ENCODE data around the gene LRRC70. TPM values are rescaled to one million over a fixed set of nuclear protein-coding genes. Genes with fewer than 3 reads are reported as not detected.

LRRC70 gene
- 10 to 100 TPM in 1 of 4 donors, 1 to 10 TPM in 2, under 1 TPM in 1; 0.54 to 10.1 (median 3.5) TPM for total RNA-seq

DNA sequence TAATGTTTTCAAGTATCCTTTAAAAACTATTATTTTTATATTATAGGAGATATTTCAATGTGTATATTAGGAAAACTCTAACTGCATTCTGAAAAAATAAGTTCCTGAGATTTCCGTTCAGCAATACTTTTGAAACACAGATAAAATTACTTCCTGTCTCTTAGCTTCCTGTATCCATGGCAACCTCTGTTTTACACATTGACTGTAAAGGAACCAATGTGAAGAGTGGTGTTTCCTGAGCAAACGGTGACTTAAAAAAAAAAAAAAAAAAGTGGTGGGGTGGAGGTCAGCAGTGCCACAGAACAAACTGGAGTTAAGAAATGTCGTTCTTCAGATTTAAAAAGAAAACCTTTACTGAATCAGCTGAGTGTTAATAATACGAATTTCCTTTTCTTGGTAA is at the start of gene LRRC70:
LRRC70 (plus strand) TSS at position 280 of the 400 bp plus-strand sequence. CDS start 620 bp downstream, outside the sequence.
- Histone ChIP-seq H3K27me3 (no peaks in the 10 kb centered on the region), H3K27ac (peak within 1 kb of the TSS in 1 of 4 donors; percentile 12), H3K9me3 (no peaks in the 10 kb centered on the region), H3K4me1 (no peaks in the 10 kb centered on the region), H3K36me3 (peaks cover 0 to 3% of the 10 kb centered on the region in 2 donors), H3K4me3 (peak within 1 kb of the TSS in 1 of 2 donors; percentile 18)
- no peak for ATAC-seq
- no peak for TF ChIP-seq CTCF (IDR thresholded peaks at IDR 0.05)
- no peak for TF ChIP-seq POLR2AphosphoS5 (IDR thresholded peaks at IDR 0.05)
- TF ChIP-seq EP300 (IDR thresholded peaks at IDR 0.05) = no peak
- no peak for TF ChIP-seq POLR2A (IDR thresholded peaks at IDR 0.05)
- WGBS, 2 donors (ENCODE audit: low coverage in 1 of 2) = 56 to 85% methylated on average over 4 of the region's 4 CpGs

DNA sequence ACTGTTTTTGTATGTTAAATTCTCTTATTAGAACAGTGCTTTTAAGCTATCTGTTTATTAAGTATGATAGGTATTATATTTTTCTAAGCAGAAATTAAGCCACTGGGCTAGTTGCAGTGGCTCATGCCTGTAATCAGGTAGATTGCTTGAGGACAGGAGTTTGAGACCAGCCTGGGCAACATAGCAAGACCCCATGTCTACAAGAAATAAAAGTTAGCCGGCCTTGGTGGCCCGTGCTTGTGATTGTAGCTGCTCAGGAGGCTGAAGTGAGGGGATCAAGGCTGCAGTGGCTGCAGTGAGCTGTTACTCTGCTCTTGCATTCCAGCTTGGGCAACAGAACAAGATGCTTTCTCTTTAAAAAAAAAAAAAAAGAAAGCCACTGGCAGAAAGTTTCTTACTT is 45.0 kb upstream of the LRRC70 start:
- no peak overlapping the region for H3K27ac ChIP-seq
- 94% methylated on average over 2 of the region's 2 CpGs; no CpG with 5 or more reads in 1 of the 2 donors for WGBS, 2 donors (ENCODE audit: low coverage in 1 of 2)
- H3K9me3 ChIP-seq = no peaks in the 10 kb centered on the region
- ATAC-seq = no peak
- TF ChIP-seq POLR2A (IDR thresholded peaks at IDR 0.05) (no peak), EP300 (IDR thresholded peaks at IDR 0.05) (no peak), CTCF (IDR thresholded peaks at IDR 0.05) (no peak), POLR2AphosphoS5 (IDR thresholded peaks at IDR 0.05) (no peak)
- H3K4me1 ChIP-seq = no peaks in the 10 kb centered on the region
- H3K36me3 ChIP-seq = peaks cover 0 to 35% of the 10 kb centered on the region in 2 donors
- no peaks in the 10 kb centered on the region for H3K27me3 ChIP-seq
- no peak overlapping the region for H3K4me3 ChIP-seq

- ATAC-seq = no peak
- 33 to 50% methylated on average over 3 to 4 of the region's 4 CpGs for WGBS, 2 donors (ENCODE audit: low coverage in 1 of 2)
- no peak overlapping the region for H3K4me3 ChIP-seq
- peaks cover 0 to 43% of the 10 kb centered on the region in 2 donors for H3K36me3 ChIP-seq
- no peaks in the 10 kb centered on the region for H3K4me1 ChIP-seq
- no peak for TF ChIP-seq POLR2AphosphoS5 (IDR thresholded peaks at IDR 0.05)
- no peak for TF ChIP-seq CTCF (IDR thresholded peaks at IDR 0.05)
- TF ChIP-seq POLR2A (IDR thresholded peaks at IDR 0.05) = no peak
- no peak for TF ChIP-seq EP300 (IDR thresholded peaks at IDR 0.05)
- H3K27ac ChIP-seq = no peak overlapping the region
- no peaks in the 10 kb centered on the region for H3K9me3 ChIP-seq
- no peaks in the 10 kb centered on the region for H3K27me3 ChIP-seq
These were observed 44.0 kb upstream of the LRRC70 start for GRCh38 chr5:62534461-62535236.

GRCh38 chr5:62536232-62536631 is 42.4 kb upstream of the LRRC70 start:
- WGBS, 2 donors (ENCODE audit: low coverage in 1 of 2) = 92 to 94% methylated on average over 2 of the region's 2 CpGs
- Histone ChIP-seq H3K27ac (no peak overlapping the region), H3K27me3 (no peaks in the 10 kb centered on the region), H3K9me3 (no peaks in the 10 kb centered on the region), H3K4me3 (no peak overlapping the region), H3K4me1 (no peaks in the 10 kb centered on the region), H3K36me3 (peaks cover 0 to 37% of the 10 kb centered on the region in 2 donors)
- no peak for ATAC-seq
- TF ChIP-seq POLR2AphosphoS5 (IDR thresholded peaks at IDR 0.05) = no peak
- no peak for TF ChIP-seq EP300 (IDR thresholded peaks at IDR 0.05)
- no peak for TF ChIP-seq CTCF (IDR thresholded peaks at IDR 0.05)
- TF ChIP-seq POLR2A (IDR thresholded peaks at IDR 0.05) = no peak

GRCh38 chr5:62536783-62537182 is 41.8 kb upstream of the LRRC70 start:
- no peaks in the 10 kb centered on the region for H3K27me3 ChIP-seq
- 91 to 100% methylated on average over 2 of the region's 2 CpGs for WGBS, 2 donors (ENCODE audit: low coverage in 1 of 2)
- H3K27ac ChIP-seq = no peak overlapping the region
- TF ChIP-seq POLR2AphosphoS5 (IDR thresholded peaks at IDR 0.05) (no peak), CTCF (IDR thresholded peaks at IDR 0.05) (no peak), EP300 (IDR thresholded peaks at IDR 0.05) (no peak), POLR2A (IDR thresholded peaks at IDR 0.05) (no peak)
- no peak overlapping the region for H3K4me3 ChIP-seq
- no peaks in the 10 kb centered on the region for H3K9me3 ChIP-seq
- peaks cover 0 to 37% of the 10 kb centered on the region in 2 donors for H3K36me3 ChIP-seq
- no peak for ATAC-seq
- no peaks in the 10 kb centered on the region for H3K4me1 ChIP-seq
